ENCODE data around the gene C2CD5.

- TF ChIP-seq, protein P1, sequence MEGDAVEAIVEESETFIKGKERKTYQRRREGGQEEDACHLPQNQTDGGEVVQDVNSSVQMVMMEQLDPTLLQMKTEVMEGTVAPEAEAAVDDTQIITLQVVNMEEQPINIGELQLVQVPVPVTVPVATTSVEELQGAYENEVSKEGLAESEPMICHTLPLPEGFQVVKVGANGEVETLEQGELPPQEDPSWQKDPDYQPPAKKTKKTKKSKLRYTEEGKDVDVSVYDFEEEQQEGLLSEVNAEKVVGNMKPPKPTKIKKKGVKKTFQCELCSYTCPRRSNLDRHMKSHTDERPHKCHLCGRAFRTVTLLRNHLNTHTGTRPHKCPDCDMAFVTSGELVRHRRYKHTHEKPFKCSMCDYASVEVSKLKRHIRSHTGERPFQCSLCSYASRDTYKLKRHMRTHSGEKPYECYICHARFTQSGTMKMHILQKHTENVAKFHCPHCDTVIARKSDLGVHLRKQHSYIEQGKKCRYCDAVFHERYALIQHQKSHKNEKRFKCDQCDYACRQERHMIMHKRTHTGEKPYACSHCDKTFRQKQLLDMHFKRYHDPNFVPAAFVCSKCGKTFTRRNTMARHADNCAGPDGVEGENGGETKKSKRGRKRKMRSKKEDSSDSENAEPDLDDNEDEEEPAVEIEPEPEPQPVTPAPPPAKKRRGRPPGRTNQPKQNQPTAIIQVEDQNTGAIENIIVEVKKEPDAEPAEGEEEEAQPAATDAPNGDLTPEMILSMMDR (conservative IDR thresholded peaks at IDR 0.05 in 1 of 2, IDR thresholded peaks at IDR 0.05 in 1 of 2; ENCODE audit: low read depth in 1 of 2, low read length in 2 of 2): no peak
- no peak for TF ChIP-seq EZH2 (IDR thresholded peaks at IDR 0.05; ENCODE audit: low read length, missing control alignments)
Measured at GRCh38 chr12:22526836-22527235, 17.5 kb downstream of the C2CD5 start.
